Spleen (tissue), 11 donors: ENCODE data around the gene ERI3. TPM values are rescaled to one million over a fixed set of nuclear protein-coding genes. Genes with fewer than 3 reads are reported as not detected.

ENCODE experiments used
- DNase-seq: peaks from one replicate; pipeline ENCODE4 v3.0.0-alpha.2; 2020
- H3K27ac ChIP-seq, 8 donors: fragments of 200-600 bp; sonication (generic) in 7 of 8; 1 replicate in 4 of 8; 2 replicates in 4 of 8; pipeline versions ENCODE4 v1.5.0 to v1.8.0; 2016 to 2021; ENCODE audit warnings: inconsistent platforms in 4 of 8, mild to moderate bottlenecking in 4 of 8, moderate library complexity in 1 of 8
- H3K27me3 ChIP-seq, 7 donors: fragments of 200-600 bp; sonication (generic) in 6 of 7; replicated peaks in 1 of 7; 1 replicate in 4 of 7; 2 replicates in 3 of 7; pipeline versions ENCODE4 v1.5.0 to v1.8.0; 2016 to 2021; ENCODE audit warnings: inconsistent platforms in 3 of 7, mild to moderate bottlenecking in 1 of 7
- H3K36me3 ChIP-seq, 6 donors: fragments of 200-600 bp; sonication (generic) in 5 of 6; 1 replicate in 4 of 6; 2 replicates in 2 of 6; pipeline versions ENCODE4 v1.5.0 to v1.8.0; 2016 to 2021; ENCODE audit warnings: inconsistent platforms in 2 of 6
- H3K4me1 ChIP-seq, 6 donors: fragments of 200-600 bp; sonication (generic) in 5 of 6; 1 replicate in 3 of 6; 2 replicates in 3 of 6; pipeline versions ENCODE4 v1.5.0 to v1.8.0; 2016 to 2021; ENCODE audit warnings: inconsistent platforms in 3 of 6
- H3K4me3 ChIP-seq, 8 donors: fragments of 200-600 bp; sonication (generic) in 7 of 8; 1 replicate in 4 of 8; 2 replicates in 4 of 8; pipeline versions ENCODE4 v1.5.0 to v1.8.0; 2016 to 2021; ENCODE audit warnings: inconsistent platforms in 4 of 8, mild to moderate bottlenecking in 4 of 8, moderate library complexity in 2 of 8
- H3K9me3 ChIP-seq, 8 donors: fragments of 200-600 bp; sonication (generic) in 7 of 8; 1 replicate in 4 of 8; 2 replicates in 4 of 8; pipeline versions ENCODE4 v1.5.0 to v1.8.0; 2016 to 2021; ENCODE audit warnings: inconsistent platforms in 4 of 8
- CTCF ChIP-seq, 11 experiments: fragments of 200-600 bp in 7 of 11; fragments of 450-650 bp in 4 of 11; sonication (generic) in 4 of 11; IDR thresholded peaks in 8 of 11; conservative IDR thresholded peaks in 3 of 11; 1 replicate in 7 of 11; 2 replicates in 4 of 11; pipeline versions ENCODE4 v1.4.0 to v1.8.0; 2016 to 2021; ENCODE audit warnings: antibody characterized with exemption in 11 of 11, inconsistent platforms in 4 of 11, mild to moderate bottlenecking in 1 of 11
- POLR2A ChIP-seq, 3 donors: fragments of 450-650 bp; IDR thresholded peaks; one replicate each; pipeline ENCODE4 v1.5.1; 2017; ENCODE audit warnings: antibody characterized with exemption in 3 of 3, mild to moderate bottlenecking in 1 of 3
- POLR2AphosphoS5 ChIP-seq, 3 donors: sonication (generic); formaldehyde crosslinking; IDR thresholded peaks; one replicate each; pipeline ENCODE4 v1.5.1; 2017; ENCODE audit warnings: antibody characterized with exemption in 3 of 3
- WGBS, 5 donors: extraction: QIAGEN DNeasy Blood & Tissue Kit in 3 of 5; methylation state at CpG; one replicate each; pipeline versions ENCODE4 v1.1.5 to v1.1.7; 2013 to 2018; 5-methylcytosine and 5-hydroxymethylcytosine counted together
- intact Hi-C: fragments of 100-400 bp; cut with DNase I; formaldehyde crosslinking; loops from one replicate; pipeline ENCODE4 v1.15.0; 2023; ENCODE audit warnings: low total_unique reads
- polyA plus RNA-seq, 3 donors: library from polyadenylated mRNA; stranded (reverse); fragments of 200-250 nt; gene quantifications; one replicate each; pipeline ENCODE4 v1.2.1, GENCODE V29; 2013
- total RNA-seq, 7 donors: library from RNA; depleted of rRNA in 3 of 7; stranded (reverse); fragments of >200 nt in 3 of 7; fragmentation: NEBNext Ultra II Directional in 4 of 7; extraction: Animal tissue kit (Norgen Biotek cat#: 25700) in 4 of 7; gene quantifications; one replicate each; pipeline versions ENCODE4 v1.1.0 to v1.2.1, GENCODE V29; 2016 to 2021
- donor health status: healthy with polysubstance abuse.
- donor health status: DM: no; HTN: no; CAD: no; lungs with moderate emphysema.
- donor health status: DM: no; HTN: no; CAD: no.
- donor health status: Bipolar disorder and iron deficiency.
- donor health status: healthy.
- donor health status: DM: no; HTN: no; CAD: no.
- donor health status: DM: yes; HTN: yes; CAD: no.

The ERI3 gene
- total and polyA plus RNA-seq, 10 donors = 20.1 to 41.1 (median 27.3) TPM

DNA sequence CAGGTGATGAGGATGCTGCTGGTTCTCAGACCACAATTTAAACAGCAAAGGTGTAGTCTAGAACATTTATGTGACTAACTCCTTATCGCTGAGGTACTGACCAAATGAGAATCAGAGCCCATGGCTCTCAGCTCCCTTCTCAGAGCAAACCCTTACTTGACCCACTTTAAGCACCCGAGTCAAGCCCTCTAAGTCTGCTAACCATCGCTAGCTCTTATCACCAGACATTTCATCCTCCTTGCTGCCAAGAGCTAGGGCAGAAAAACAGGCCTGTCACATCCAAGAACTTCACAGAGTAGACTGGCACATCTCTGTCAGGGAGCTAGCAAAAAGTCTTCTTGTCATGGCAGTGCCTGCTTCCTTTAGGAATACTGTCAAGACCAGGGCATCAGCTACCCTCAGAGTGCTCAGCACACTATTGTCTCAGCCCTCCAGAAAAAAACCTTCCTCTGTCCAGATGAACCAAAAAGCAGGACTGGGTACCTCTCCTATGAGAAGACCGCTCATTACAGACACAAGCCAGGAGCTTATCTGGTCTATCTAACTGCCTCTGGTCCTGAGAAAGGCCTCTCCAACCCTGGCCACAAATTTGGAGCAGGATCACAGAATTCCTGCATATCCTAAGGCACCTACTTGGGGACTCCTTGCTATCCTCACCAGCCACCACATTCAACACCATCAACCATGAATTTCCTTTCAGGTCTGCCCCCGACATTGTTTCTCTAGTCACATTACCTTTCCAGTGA lies 26.2 kb downstream of the ERI3 start:
- peaks cover 0 to 60% (median 7%) of the 10 kb centered on the region in 6 donors for H3K36me3 ChIP-seq
- TF ChIP-seq POLR2A (IDR thresholded peaks at IDR 0.05) (no peak), CTCF (IDR thresholded peaks at IDR 0.05 in 8 of 11, conservative IDR thresholded peaks at IDR 0.05 in 3 of 11) (no peak), POLR2AphosphoS5 (IDR thresholded peaks at IDR 0.05) (no peak)
- H3K4me3 ChIP-seq = no peak overlapping the region
- no peaks in the 10 kb centered on the region for H3K27me3 ChIP-seq
- WGBS, 5 donors = 94 to 96% (median 95%) methylated on average over 5 of the region's 5 CpGs
- no peaks in the 10 kb centered on the region for H3K9me3 ChIP-seq
- intact Hi-C loops = no loop called here
- DNase-seq = no peak
- no peaks in the 10 kb centered on the region for H3K4me1 ChIP-seq
- H3K27ac ChIP-seq = no peak overlapping the region

DNA sequence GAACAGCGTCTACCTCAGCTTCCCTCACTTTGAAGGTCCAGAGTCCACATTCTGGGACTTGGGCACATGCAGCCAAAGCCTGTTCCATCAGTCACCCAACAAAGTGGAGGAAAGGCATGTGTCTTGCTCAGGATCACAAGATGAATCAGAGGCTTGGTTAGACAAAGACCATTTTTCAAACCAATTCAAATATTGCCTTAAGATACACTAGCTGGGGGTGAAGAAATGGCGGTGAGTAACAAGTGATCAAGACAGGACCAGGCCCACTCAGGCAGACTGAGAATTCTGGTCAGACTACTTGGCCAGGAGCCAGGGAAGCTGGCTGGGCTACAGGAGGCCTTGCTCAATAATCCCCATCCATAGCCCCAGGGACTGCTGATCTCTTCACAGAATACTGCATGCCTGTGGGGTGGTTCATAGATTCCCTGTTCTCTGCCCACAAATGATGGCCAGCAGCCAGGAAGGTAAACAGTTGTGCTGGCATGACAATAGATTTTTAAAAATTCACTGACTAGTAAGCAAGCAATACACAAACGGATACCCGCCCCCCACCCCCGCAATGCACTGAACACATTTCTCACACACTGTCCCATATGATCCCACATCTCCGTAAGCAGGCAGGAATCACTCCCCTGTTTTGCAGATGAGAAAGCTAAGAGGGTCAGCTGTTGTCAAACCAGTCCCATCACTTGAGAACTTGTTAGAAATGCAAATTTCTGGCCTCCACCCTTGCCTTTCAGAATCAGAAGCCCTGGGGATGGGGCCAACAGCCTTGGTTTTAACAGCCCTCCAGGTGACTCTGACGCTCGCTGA lies 27.2 kb downstream of the ERI3 start:
- Histone ChIP-seq H3K9me3 (no peaks in the 10 kb centered on the region), H3K27me3 (no peaks in the 10 kb centered on the region), H3K36me3 (peaks cover 0 to 58% (median 3%) of the 10 kb centered on the region in 6 donors), H3K4me1 (no peaks in the 10 kb centered on the region), H3K4me3 (no peak overlapping the region), H3K27ac (no peak overlapping the region)
- TF ChIP-seq POLR2AphosphoS5 (IDR thresholded peaks at IDR 0.05) (no peak), POLR2A (IDR thresholded peaks at IDR 0.05) (no peak), CTCF (IDR thresholded peaks at IDR 0.05 in 8 of 11, conservative IDR thresholded peaks at IDR 0.05 in 3 of 11) (no peak)
- no peak for DNase-seq
- intact Hi-C loops = no loop called here
- WGBS, 5 donors = 90 to 95% (median 92%) methylated on average over 8 of the region's 8 CpGs

DNA sequence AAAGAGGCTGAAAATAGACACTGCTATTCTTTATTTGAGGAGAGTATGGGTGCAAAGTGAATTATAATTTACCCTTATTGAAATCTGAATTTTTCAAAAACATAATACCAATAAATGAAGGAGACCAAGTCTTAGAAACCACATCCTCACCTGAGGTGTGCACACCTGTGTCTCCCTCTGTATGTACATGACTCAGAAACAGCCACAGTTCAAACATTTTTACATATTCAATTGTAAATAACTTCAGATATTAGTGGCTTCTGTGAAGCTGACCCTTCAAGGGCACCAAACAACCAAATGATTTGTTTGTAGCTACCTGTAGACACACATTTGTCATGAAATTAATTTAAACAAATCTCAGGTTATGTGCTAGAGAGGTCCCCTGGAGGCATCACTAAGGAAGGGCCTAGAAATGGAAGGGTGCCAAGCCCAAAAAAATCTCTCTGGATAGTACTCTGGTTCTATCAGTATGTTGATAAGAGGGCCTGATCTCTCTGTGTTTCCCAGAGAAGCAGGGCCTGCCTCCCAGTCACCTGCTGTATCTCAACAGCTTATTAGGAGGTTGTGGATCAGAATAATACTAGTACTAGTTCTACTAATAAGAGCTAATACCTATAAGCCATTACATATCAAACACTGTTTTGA lies 28.1 kb downstream of the ERI3 start:
- no peaks in the 10 kb centered on the region for H3K4me1 ChIP-seq
- H3K9me3 ChIP-seq = no peaks in the 10 kb centered on the region
- peaks cover 0 to 53% (median 0%) of the 10 kb centered on the region in 6 donors for H3K36me3 ChIP-seq
- intact Hi-C loops = no loop called here
- no peak overlapping the region for H3K27ac ChIP-seq
- no peak for DNase-seq
- H3K27me3 ChIP-seq = no peaks in the 10 kb centered on the region
- TF ChIP-seq CTCF (IDR thresholded peaks at IDR 0.05 in 8 of 11, conservative IDR thresholded peaks at IDR 0.05 in 3 of 11) (no peak), POLR2A (IDR thresholded peaks at IDR 0.05) (no peak), POLR2AphosphoS5 (IDR thresholded peaks at IDR 0.05) (no peak)
- no peak overlapping the region for H3K4me3 ChIP-seq
